Neural cell (in vitro differentiated cells): ENCODE measurements around the gene MAGEA6.
A peak's percentile ranks its signal among the peaks of the same experiment; 100 is the strongest.

Experiments
- EZH2 ChIP-seq: fragments of 200-600, 300-800 bp; shearing (Covaris generic), sonication (generic); IDR thresholded peaks from 2 replicates; pipeline ENCODE4 v1.6.1; 2014; ENCODE audit warnings: antibody characterized with exemption, low read length, borderline replicate concordance, mild to moderate bottlenecking; ENCODE audit not compliant: insufficient read depth, poor library complexity, severe bottlenecking
- MXI1 ChIP-seq: fragments of 450-650 bp; conservative IDR thresholded peaks from 2 replicates; pipeline ENCODE4 v1.6.1; 2014; ENCODE audit warnings: antibody characterized with exemption, mild to moderate bottlenecking; ENCODE audit not compliant: poor library complexity, severe bottlenecking
- RAD21 ChIP-seq: fragments of 450-650 bp; conservative IDR thresholded peaks from 2 replicates; pipeline ENCODE4 v1.6.1; 2014; ENCODE audit warnings: antibody characterized with exemption, mild to moderate bottlenecking, moderate library complexity
- REST ChIP-seq: IDR thresholded peaks from 2 replicates; pipeline ENCODE4 v1.6.1; 2012; ENCODE audit warnings: borderline replicate concordance
- TAF1 ChIP-seq: IDR thresholded peaks from 2 replicates; pipeline ENCODE4 v1.6.1; 2012; ENCODE audit warnings: low read depth
- TF ChIP-seq, protein P1 (sequence below): fragments of 450-650 bp; IDR thresholded peaks from 2 replicates; pipeline ENCODE4 v1.5.1; 2014; ENCODE audit warnings: antibody characterized with exemption, mild to moderate bottlenecking, moderate library complexity; ENCODE audit not compliant: poor library complexity, severe bottlenecking

- TF ChIP-seq EZH2 (no peak), TAF1 (no peak), REST (peak; percentile 60), RAD21 (peak; percentile 46), MXI1 (peak; percentile 55)
- TF ChIP-seq, protein P1, sequence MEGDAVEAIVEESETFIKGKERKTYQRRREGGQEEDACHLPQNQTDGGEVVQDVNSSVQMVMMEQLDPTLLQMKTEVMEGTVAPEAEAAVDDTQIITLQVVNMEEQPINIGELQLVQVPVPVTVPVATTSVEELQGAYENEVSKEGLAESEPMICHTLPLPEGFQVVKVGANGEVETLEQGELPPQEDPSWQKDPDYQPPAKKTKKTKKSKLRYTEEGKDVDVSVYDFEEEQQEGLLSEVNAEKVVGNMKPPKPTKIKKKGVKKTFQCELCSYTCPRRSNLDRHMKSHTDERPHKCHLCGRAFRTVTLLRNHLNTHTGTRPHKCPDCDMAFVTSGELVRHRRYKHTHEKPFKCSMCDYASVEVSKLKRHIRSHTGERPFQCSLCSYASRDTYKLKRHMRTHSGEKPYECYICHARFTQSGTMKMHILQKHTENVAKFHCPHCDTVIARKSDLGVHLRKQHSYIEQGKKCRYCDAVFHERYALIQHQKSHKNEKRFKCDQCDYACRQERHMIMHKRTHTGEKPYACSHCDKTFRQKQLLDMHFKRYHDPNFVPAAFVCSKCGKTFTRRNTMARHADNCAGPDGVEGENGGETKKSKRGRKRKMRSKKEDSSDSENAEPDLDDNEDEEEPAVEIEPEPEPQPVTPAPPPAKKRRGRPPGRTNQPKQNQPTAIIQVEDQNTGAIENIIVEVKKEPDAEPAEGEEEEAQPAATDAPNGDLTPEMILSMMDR, result peak; percentile 18
These were observed 40.9 kb upstream of the MAGEA6 start for GRCh38 chrX:152810403-152810802.
